Measurements from ENCODE around the gene ELAC2.
A peak's percentile ranks its signal among the peaks of the same experiment; 100 is the strongest.

ELAC2 gene

GRCh38 chr17:13017655-13018459 lies at the start of gene ELAC2:
Gene ELAC2 (minus strand): TSS chr17:13018027. CDS start chr17:13017947, 80 bp downstream.
- DNase-seq = peak; percentile 98

- DNase-seq = no peak
Observed at GRCh38 chr17:13065032-13065431, 47.2 kb upstream of the ELAC2 start.

- DNase-seq = no peak
Observed at GRCh38 chr17:13055131-13055530, 37.3 kb upstream of the ELAC2 start.

GRCh38 chr17:13054666-13055065 lies 36.8 kb upstream of the ELAC2 start:
- DNase-seq = no peak

GRCh38 chr17:13051915-13052314 lies 34.1 kb upstream of the ELAC2 start:
- no peak for DNase-seq

- DNase-seq = no peak
Observed at GRCh38 chr17:13047011-13047606, 29.3 kb upstream of the ELAC2 start.

- DNase-seq = no peak
Observed at GRCh38 chr17:13046361-13046760, 28.5 kb upstream of the ELAC2 start.

GRCh38 chr17:13044572-13045065 lies 26.8 kb upstream of the ELAC2 start:
- DNase-seq = no peak

- DNase-seq = no peak
Observed at GRCh38 chr17:13038931-13039665, 21.3 kb upstream of the ELAC2 start.

GRCh38 chr17:13036751-13037150 lies 18.9 kb upstream of the ELAC2 start:
- DNase-seq = no peak

- no peak for DNase-seq
Observed at GRCh38 chr17:13035420-13035819, 17.6 kb upstream of the ELAC2 start.

- DNase-seq = peak; percentile 60
Observed at GRCh38 chr17:13031718-13032350, 14.0 kb upstream of the ELAC2 start.

- DNase-seq = peak; percentile 58
Observed at GRCh38 chr17:13030459-13031300, 12.9 kb upstream of the ELAC2 start.

- no peak for DNase-seq
Observed at GRCh38 chr17:13030056-13030455, 12.2 kb upstream of the ELAC2 start.

- DNase-seq = no peak
Observed at GRCh38 chr17:13029340-13029739, 11.5 kb upstream of the ELAC2 start.

- DNase-seq = no peak
Observed at GRCh38 chr17:13027246-13027645, 9.4 kb upstream of the ELAC2 start.

- no peak for DNase-seq
Observed at GRCh38 chr17:13025687-13026086, 7.9 kb upstream of the ELAC2 start.

GRCh38 chr17:13025258-13025627 lies 7.4 kb upstream of the ELAC2 start:
- DNase-seq = no peak

- DNase-seq = peak; percentile 71
Observed at GRCh38 chr17:13024526-13025257, 6.9 kb upstream of the ELAC2 start.

GRCh38 chr17:13024016-13024415 lies 6.2 kb upstream of the ELAC2 start:
- DNase-seq = no peak

GRCh38 chr17:13016881-13017654 lies 759 bp downstream of the ELAC2 start:
- no peak for DNase-seq
